Retinal pigment epithelial cell (primary cell): ENCODE results near the gene FBLN1.

Experiments used
- DNase-seq: peaks from one replicate; pipeline ENCODE4 v3.0.0-alpha.2; 2010; ENCODE audit warnings: low read depth
- H3K4me3 ChIP-seq: 2 replicates; pipeline ENCODE4 v1.5.1; 2011; ENCODE audit warnings: mild to moderate bottlenecking, low read length, control low read depth, moderate library complexity
- TF ChIP-seq, protein P1 (sequence below): conservative IDR thresholded peaks from 2 replicates; pipeline ENCODE4 v1.5.1; 2011; ENCODE audit warnings: low read depth, low read length, control low read depth, inconsistent platforms

Gene FBLN1

DNA sequence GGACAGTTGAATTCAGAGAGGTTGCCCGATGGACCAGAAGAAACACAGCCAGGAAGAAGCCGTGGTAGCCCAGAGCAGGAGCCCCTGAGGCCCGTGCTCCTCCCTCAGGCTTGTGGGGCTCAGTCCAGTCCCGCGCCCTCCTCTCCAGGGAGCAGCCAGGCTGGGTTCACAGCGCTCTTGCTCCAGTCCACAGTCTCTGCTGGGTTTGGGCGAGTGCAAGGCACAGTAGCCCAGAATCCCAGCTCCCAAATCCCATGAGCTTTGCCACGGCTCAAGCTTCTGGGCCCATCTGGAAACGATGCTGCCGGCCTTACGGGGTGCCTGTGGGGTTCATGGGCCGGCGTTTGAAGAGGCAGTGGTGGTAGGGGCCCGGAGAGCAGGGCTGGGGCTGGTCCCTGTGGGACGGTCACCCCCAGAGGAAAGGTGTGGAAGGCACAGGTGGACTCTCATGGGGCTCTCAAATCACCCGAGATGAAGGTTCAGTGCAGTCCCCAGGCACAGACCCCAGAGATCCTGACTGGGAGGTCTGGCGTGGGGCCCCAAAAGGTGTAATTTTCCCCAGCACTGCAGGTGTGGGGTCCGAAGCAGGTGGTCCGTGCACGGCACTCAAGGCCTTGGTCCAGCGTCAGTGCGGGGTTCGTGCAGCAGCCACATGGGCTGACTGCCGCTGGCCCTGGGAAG, 138.4 kb downstream of the FBLN1 start:
- no peak overlapping the region for H3K4me3 ChIP-seq
- TF ChIP-seq, protein P1, sequence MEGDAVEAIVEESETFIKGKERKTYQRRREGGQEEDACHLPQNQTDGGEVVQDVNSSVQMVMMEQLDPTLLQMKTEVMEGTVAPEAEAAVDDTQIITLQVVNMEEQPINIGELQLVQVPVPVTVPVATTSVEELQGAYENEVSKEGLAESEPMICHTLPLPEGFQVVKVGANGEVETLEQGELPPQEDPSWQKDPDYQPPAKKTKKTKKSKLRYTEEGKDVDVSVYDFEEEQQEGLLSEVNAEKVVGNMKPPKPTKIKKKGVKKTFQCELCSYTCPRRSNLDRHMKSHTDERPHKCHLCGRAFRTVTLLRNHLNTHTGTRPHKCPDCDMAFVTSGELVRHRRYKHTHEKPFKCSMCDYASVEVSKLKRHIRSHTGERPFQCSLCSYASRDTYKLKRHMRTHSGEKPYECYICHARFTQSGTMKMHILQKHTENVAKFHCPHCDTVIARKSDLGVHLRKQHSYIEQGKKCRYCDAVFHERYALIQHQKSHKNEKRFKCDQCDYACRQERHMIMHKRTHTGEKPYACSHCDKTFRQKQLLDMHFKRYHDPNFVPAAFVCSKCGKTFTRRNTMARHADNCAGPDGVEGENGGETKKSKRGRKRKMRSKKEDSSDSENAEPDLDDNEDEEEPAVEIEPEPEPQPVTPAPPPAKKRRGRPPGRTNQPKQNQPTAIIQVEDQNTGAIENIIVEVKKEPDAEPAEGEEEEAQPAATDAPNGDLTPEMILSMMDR, result no peak
- DNase-seq, result no peak

- no peak for DNase-seq
- TF ChIP-seq, protein P1, result no peak
- no peak overlapping the region for H3K4me3 ChIP-seq
Measured at GRCh38 chr22:45642986-45643385, 140.3 kb downstream of the FBLN1 start.

DNA sequence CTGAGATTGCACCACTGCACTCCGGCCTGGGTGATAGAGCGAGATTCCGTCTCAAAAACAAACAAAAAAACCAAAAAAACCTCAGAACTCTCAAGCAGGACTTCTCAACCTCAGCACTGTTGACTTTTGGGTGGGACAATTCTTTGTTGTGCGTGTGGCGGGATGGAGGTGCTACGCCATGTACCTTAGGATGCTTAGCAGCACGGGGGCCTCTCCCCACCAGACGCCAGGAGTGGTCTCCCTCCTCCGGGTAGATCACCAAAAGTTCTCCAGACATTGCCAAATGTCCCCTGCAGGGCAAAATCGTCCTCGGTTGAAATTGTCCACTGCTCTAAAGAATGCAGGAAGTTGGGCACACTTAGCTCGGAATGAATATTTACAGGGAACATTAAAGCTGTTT, 142.0 kb downstream of the FBLN1 start:
- TF ChIP-seq, protein P1, result no peak
- no peak for DNase-seq
- H3K4me3 ChIP-seq, result no peak overlapping the region

DNA sequence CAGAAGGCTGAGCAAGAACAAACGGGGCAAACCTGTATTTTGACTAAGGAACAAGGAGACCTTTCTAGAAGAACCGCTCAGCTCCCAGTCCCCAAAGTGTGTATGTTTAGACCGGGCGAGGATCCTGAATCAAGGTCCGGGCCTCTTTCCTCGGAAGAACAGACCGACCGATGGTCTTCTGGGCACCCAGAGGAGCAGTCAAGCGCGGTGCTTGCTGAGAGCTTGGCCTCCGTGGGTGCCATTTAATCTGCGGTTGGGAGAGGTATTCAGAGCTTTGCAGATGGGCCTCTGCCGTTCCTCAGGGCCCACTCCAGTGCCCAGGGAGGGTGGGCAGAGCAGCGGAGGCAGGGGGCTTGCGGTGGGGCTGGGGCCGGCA, 142.5 kb downstream of the FBLN1 start:
- H3K4me3 ChIP-seq, result peak overlapping the region; percentile 33
- DNase-seq, result no peak
- TF ChIP-seq, protein P1, result no peak

GRCh38 chr22:45645526-45646414, 143.1 kb downstream of the FBLN1 start:
- DNase-seq, result no peak

DNA sequence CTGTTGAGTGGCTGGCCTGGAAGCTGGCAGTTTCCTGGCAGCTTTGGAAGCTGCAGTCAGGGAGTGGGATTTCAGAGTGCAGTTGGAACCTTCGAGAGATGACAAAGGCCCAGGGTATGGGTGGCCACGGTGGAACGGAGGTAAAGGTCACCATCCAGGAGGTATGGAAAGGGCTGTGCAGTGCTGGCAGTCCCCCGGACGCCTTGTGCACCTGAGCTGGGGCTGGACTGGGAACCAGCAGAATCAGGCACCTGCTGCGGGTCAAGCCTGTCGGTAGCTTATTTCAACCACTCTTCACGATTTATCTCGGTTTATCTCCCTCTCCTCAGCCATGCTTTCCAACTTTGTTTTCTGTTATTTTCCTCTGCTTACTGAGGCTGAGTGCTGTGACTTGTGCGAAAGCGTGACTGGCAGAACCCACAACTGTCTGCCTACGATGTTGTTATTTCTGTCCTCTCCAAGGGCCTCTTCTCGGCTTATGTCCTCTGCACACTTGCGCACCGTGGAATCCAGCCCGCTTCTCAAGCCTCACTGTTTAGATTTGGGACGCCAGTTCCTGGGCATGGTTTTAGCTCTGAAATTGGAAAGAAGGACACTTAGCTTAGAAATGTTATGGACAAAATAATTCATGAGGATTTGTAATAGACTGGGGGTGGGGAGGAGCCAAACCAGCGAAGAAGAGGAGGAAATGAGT, 145.0 kb downstream of the FBLN1 start:
- DNase-seq, result no peak
- TF ChIP-seq, protein P1, result no peak

More at GRCh38 chr22:45645526-45646414, 143.1 kb downstream of the FBLN1 start:
- TF ChIP-seq, protein P1, result peak; percentile 73
- H3K4me3 ChIP-seq, result peak overlapping the region; percentile 33

More for the DNA sequence above, 145.0 kb downstream of the FBLN1 start:
- no peak overlapping the region for H3K4me3 ChIP-seq
